Measurements from ENCODE around the gene BTBD9.

GRCh38 chr6:38337819-38338465, 301.8 kb downstream of the BTBD9 start:
- TF ChIP-seq TOX (CRISPR knock-in tag; IDR thresholded peaks at IDR 0.05; ENCODE audit: borderline replicate concordance) (no peak), POU6F1 (CRISPR knock-in tag; IDR thresholded peaks at IDR 0.05; ENCODE audit: borderline replicate concordance, low read depth) (no peak), OSR1 (CRISPR knock-in tag; IDR thresholded peaks at IDR 0.05) (no peak), ZFP3 (CRISPR knock-in tag; IDR thresholded peaks at IDR 0.05) (no peak), ZC3H10 (CRISPR knock-in tag; IDR thresholded peaks at IDR 0.05) (no peak), PATZ1 (CRISPR knock-in tag; IDR thresholded peaks at IDR 0.05; ENCODE audit: borderline replicate concordance) (no peak), ZNF565 (CRISPR knock-in tag; conservative IDR thresholded peaks at IDR 0.05; ENCODE audit: low read depth) (no peak), GLIS3 (CRISPR knock-in tag; IDR thresholded peaks at IDR 0.05) (no peak), ZFP30 (CRISPR knock-in tag; IDR thresholded peaks at IDR 0.05) (no peak), BACH2 (CRISPR knock-in tag; IDR thresholded peaks at IDR 0.05; ENCODE audit: borderline replicate concordance) (no peak), PPARA (CRISPR knock-in tag; IDR thresholded peaks at IDR 0.05; ENCODE audit: borderline replicate concordance) (no peak)
